Dendritic cell treated with granulocyte-macrophage colony-stimulating factor and Interleukin-4, amounts not matched to agents 40 ng/mL and 50 ng/mL, for 4 days (primary cell): ENCODE data around the gene PLXDC1.

Experiments used
- H3K27ac Mint-ChIP-seq: one replicate; pipeline ENCODE4 v1.8.0; 2022; ENCODE audit warnings: mild to moderate bottlenecking, mixed read lengths
- H3K27me3 Mint-ChIP-seq: one replicate; pipeline ENCODE4 v1.8.0; 2022; ENCODE audit warnings: mild to moderate bottlenecking, mixed read lengths
- H3K36me3 Mint-ChIP-seq: one replicate; pipeline ENCODE4 v1.8.0; 2022; ENCODE audit warnings: low read depth, mixed read lengths
- H3K4me1 Mint-ChIP-seq: one replicate; pipeline ENCODE4 v1.8.0; 2022; ENCODE audit warnings: low read depth, mixed read lengths
- H3K4me3 Mint-ChIP-seq: one replicate; pipeline ENCODE4 v1.8.0; 2022; ENCODE audit warnings: mild to moderate bottlenecking, moderate library complexity, mixed read lengths
- H3K9me3 Mint-ChIP-seq: one replicate; pipeline ENCODE4 v1.8.0; 2022; ENCODE audit warnings: mixed read lengths
- intact Hi-C: fragments of 100-400 bp; cut with micrococcal nuclease; formaldehyde crosslinking; loops from one replicate; pipeline ENCODE4 v1.15.0; 2022

The PLXDC1 gene

DNA sequence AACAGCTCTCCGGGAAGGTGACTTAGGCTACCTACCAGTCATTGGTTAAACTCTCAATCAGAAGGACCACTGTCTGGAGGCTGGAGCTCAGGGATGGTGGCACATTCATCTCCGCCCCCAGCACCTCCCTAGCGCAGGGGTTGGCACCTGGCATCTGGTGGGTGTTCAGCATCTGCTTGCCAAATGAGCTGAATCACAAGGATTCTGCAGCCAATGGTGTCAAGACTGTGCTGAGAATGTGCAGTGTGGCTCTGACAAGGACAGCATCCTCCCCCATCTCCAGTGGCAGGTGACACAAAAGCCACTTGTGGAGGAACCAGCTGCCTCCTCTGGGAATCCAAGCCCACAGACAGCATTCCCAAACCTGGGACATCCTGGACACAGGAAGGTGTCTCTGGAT, 35.2 kb downstream of the PLXDC1 start:
- Mint-ChIP-seq H3K4me1 (peaks cover 25% of the 10 kb centered on the region), H3K9me3 (peaks cover 9% of the 10 kb centered on the region), H3K27me3 (peaks cover 54% of the 10 kb centered on the region), H3K27ac (no peak overlapping the region), H3K36me3 (no peaks in the 10 kb centered on the region), H3K4me3 (no peak overlapping the region)
- intact Hi-C loops, result no loop called here

DNA sequence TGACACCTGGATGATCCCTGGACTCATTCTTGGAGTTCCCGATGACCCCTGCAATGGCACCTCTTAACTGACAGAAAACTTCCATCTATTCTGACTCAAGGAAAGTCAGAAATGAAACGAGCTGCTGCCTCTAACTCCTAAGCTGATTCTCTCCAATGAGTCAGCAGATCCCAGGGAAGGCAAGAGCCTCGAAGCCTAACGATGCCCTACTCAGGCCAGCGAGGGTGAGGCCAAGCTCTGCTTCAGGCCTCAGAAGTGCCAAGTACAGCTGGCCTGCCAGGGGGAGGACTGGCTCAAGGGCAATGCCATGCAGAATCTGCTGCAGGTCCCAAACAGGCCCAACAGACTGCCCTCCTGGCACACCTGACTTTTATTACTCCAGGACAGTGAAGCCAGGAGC, 36.3 kb downstream of the PLXDC1 start:
- peaks cover 9% of the 10 kb centered on the region for H3K9me3 Mint-ChIP-seq
- no peak overlapping the region for H3K27ac Mint-ChIP-seq
- peaks cover 65% of the 10 kb centered on the region for H3K27me3 Mint-ChIP-seq
- no peak overlapping the region for H3K4me3 Mint-ChIP-seq
- no peaks in the 10 kb centered on the region for H3K36me3 Mint-ChIP-seq
- peaks cover 25% of the 10 kb centered on the region for H3K4me1 Mint-ChIP-seq
- intact Hi-C loops, result no loop called here

GRCh38 chr17:39114723-39115122, 36.7 kb downstream of the PLXDC1 start:
- Mint-ChIP-seq H3K4me3 (no peak overlapping the region), H3K9me3 (peaks cover 9% of the 10 kb centered on the region), H3K27me3 (peaks cover 68% of the 10 kb centered on the region), H3K4me1 (peaks cover 25% of the 10 kb centered on the region), H3K27ac (no peak overlapping the region), H3K36me3 (no peaks in the 10 kb centered on the region)
- intact Hi-C loops, result no loop called here

DNA sequence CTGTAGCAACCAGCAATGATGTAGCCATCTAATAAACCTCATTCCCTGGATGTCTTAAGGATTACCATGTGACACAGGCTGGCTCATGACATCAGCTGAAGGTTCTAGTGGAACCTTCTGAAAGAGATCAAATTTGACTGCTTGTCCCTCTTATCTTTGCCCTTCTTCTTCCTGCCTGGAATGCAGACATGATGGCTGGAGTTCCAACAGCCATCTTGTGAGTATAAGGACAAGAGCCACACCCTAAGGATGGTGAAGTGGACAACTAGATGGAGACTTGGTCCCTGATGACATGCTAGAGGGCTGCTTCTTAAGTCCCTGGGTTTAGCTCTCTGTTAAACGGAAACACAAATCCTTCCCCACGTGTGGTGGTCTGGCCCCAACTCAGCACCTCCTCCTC, 37.6 kb downstream of the PLXDC1 start:
- Mint-ChIP-seq H3K36me3 (no peaks in the 10 kb centered on the region), H3K9me3 (peaks cover 9% of the 10 kb centered on the region), H3K27me3 (peaks cover 73% of the 10 kb centered on the region), H3K4me1 (peaks cover 21% of the 10 kb centered on the region), H3K27ac (no peak overlapping the region), H3K4me3 (no peak overlapping the region)
- intact Hi-C loops, result no loop called here

- Mint-ChIP-seq H3K9me3 (no peaks in the 10 kb centered on the region), H3K4me3 (no peak overlapping the region), H3K4me1 (peaks cover 14% of the 10 kb centered on the region), H3K27ac (no peak overlapping the region), H3K27me3 (peaks cover 79% of the 10 kb centered on the region), H3K36me3 (no peaks in the 10 kb centered on the region)
- intact Hi-C loops, result no loop called here
Measured at GRCh38 chr17:39110435-39111136, 40.9 kb downstream of the PLXDC1 start.

GRCh38 chr17:39108461-39109375, 42.7 kb downstream of the PLXDC1 start:
- Mint-ChIP-seq H3K36me3 (no peaks in the 10 kb centered on the region), H3K4me1 (peaks cover 6% of the 10 kb centered on the region), H3K9me3 (no peaks in the 10 kb centered on the region), H3K27me3 (peaks cover 76% of the 10 kb centered on the region), H3K4me3 (no peak overlapping the region), H3K27ac (no peak overlapping the region)
- intact Hi-C loops, result no loop called here

GRCh38 chr17:39107973-39108372, 43.5 kb downstream of the PLXDC1 start:
- Mint-ChIP-seq H3K9me3 (no peaks in the 10 kb centered on the region), H3K36me3 (no peaks in the 10 kb centered on the region), H3K4me1 (peaks cover 6% of the 10 kb centered on the region), H3K27me3 (peaks cover 74% of the 10 kb centered on the region), H3K27ac (no peak overlapping the region), H3K4me3 (no peak overlapping the region)
- intact Hi-C loops, result no loop called here

DNA sequence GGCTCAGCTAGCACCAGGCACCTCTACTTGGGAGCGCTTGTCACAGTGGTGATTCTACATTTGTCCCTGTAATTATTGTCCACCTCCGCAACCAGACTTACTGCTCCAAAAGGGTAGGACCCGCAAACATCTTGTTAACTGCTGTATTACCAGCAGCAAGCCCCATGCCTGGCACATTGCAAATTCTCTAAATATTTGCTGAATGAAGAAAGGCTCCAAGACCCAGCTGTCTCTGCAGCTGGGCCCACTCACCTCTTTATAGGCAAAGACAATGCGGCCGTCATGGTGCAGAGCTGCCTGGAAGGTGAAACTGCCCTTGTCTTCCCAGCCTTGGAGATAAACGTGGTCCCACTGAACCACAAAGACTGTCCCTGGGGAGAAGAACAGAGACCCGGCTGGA, 44.3 kb downstream of the PLXDC1 start:
- H3K27ac Mint-ChIP-seq, result no peak overlapping the region
- intact Hi-C loops, result no loop called here
- peaks cover 6% of the 10 kb centered on the region for H3K4me1 Mint-ChIP-seq
- H3K4me3 Mint-ChIP-seq, result no peak overlapping the region
- H3K36me3 Mint-ChIP-seq, result no peaks in the 10 kb centered on the region
- H3K27me3 Mint-ChIP-seq, result peaks cover 67% of the 10 kb centered on the region
- H3K9me3 Mint-ChIP-seq, result no peaks in the 10 kb centered on the region

GRCh38 chr17:39105705-39106104, 45.7 kb downstream of the PLXDC1 start:
- Mint-ChIP-seq H3K27ac (no peak overlapping the region), H3K4me1 (peaks cover 6% of the 10 kb centered on the region), H3K36me3 (no peaks in the 10 kb centered on the region), H3K27me3 (peaks cover 57% of the 10 kb centered on the region), H3K4me3 (no peak overlapping the region), H3K9me3 (no peaks in the 10 kb centered on the region)
- intact Hi-C loops, result no loop called here

- intact Hi-C loops, result no loop called here
- Mint-ChIP-seq H3K4me1 (peaks cover 11% of the 10 kb centered on the region), H3K27me3 (peaks cover 56% of the 10 kb centered on the region), H3K4me3 (no peak overlapping the region), H3K9me3 (no peaks in the 10 kb centered on the region), H3K27ac (peak overlapping the region; percentile 43), H3K36me3 (no peaks in the 10 kb centered on the region)
Measured at GRCh38 chr17:39104657-39105056, 46.8 kb downstream of the PLXDC1 start.

DNA sequence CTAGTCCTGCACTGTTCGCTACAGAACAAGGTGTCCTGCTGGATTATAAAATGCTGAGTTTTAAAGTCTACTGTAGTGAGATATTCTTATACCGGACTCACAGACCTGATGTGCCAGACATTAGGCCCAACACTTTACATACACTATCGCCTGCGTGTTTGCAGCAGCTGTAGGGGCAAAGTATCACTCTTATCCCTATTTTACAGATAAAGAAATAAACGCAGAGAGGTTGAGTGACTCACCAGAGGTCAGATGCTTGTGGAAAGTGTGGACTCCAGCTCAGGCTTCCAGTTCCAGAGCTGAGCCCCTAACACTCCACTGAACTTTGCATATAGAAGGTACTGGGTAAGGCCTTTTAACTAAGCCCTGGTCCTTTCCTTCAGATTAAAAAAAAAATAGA, 47.4 kb downstream of the PLXDC1 start:
- H3K4me3 Mint-ChIP-seq, result no peak overlapping the region
- peaks cover 18% of the 10 kb centered on the region for H3K4me1 Mint-ChIP-seq
- H3K36me3 Mint-ChIP-seq, result no peaks in the 10 kb centered on the region
- H3K27me3 Mint-ChIP-seq, result peaks cover 58% of the 10 kb centered on the region
- no peaks in the 10 kb centered on the region for H3K9me3 Mint-ChIP-seq
- no peak overlapping the region for H3K27ac Mint-ChIP-seq
- intact Hi-C loops, result no loop called here

DNA sequence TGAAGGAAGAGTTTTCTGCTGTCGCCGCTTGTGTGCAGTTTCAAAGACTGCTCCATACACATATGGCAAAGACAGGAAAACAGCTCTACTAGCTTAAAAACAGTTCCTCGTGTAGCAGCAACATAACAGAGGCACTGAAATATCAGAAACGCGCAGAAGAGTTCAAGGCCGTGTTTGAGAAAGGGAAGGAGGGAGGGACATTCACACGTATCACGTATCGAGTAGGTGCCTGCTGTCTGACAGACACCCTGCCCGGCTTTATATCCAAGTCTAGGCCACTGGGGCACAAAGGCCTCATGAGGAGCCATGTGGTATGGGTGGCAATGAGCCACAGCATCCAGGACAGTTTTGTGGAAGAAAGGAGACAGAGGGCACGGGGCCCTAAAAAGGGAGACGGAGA, 50.3 kb downstream of the PLXDC1 start:
- intact Hi-C loops, result no loop called here
- Mint-ChIP-seq H3K36me3 (no peaks in the 10 kb centered on the region), H3K4me3 (no peak overlapping the region), H3K4me1 (peaks cover 39% of the 10 kb centered on the region), H3K27ac (no peak overlapping the region), H3K9me3 (no peaks in the 10 kb centered on the region), H3K27me3 (peaks cover 44% of the 10 kb centered on the region)

- H3K4me1 Mint-ChIP-seq, result peaks cover 42% of the 10 kb centered on the region
- no peaks in the 10 kb centered on the region for H3K36me3 Mint-ChIP-seq
- no peak overlapping the region for H3K27ac Mint-ChIP-seq
- no peaks in the 10 kb centered on the region for H3K9me3 Mint-ChIP-seq
- H3K4me3 Mint-ChIP-seq, result no peak overlapping the region
- intact Hi-C loops, result no loop called here
- H3K27me3 Mint-ChIP-seq, result peaks cover 45% of the 10 kb centered on the region
Measured at GRCh38 chr17:39100530-39100929, 50.9 kb downstream of the PLXDC1 start.

DNA sequence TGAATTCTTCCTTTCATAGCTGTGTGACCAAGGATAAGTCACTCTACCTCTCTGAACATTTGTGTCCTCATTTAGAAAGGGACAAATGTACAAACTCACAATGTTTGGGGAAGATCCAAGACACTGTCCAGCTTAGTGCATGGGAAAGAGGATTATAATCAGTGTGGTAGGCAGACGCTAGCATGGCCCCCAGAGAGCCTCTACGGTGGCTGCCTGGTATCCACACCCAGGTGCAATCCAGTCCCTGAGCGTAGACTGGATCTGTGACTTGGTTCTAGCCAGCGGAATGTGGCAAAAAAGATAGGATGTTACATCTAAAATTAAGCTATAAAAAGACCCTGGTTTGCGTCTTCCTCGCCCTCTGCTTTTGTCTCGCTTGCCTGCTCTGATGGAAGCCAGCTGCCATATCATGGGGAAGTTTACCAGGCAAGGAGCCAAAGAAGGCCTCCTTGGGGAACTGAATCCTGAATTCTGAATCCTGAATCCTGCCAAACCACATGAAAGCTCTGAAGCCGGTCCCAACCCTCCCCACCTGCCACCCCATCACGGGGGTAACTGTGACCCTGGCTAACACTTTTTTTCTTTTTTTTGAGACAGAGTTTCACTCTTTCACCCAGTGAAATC, 51.7 kb downstream of the PLXDC1 start:
- Mint-ChIP-seq H3K4me1 (peaks cover 49% of the 10 kb centered on the region), H3K27ac (peak overlapping the region; percentile 38), H3K9me3 (no peaks in the 10 kb centered on the region), H3K4me3 (no peak overlapping the region), H3K36me3 (no peaks in the 10 kb centered on the region), H3K27me3 (peaks cover 41% of the 10 kb centered on the region)
- intact Hi-C loops, result no loop called here
